Left cardiac atrium (tissue), 4 donors: ENCODE results near the gene SLC5A9. TPM values are rescaled to one million over a fixed set of nuclear protein-coding genes. Genes with fewer than 3 reads are reported as not detected.
"Not testable (repeated sequence)": the region's sequence is repeated elsewhere in the genome, so short reads cannot be mapped to it uniquely, and the experiment has no call there.

Source experiments
- ATAC-seq, 2 donors: fragments of 200-7000 bp; cut with Tn5 transposase; one replicate each; pipeline ENCODE4 v1.9.1; 2020; ENCODE audit warnings: mild to moderate bottlenecking in 2 of 2, moderate library complexity in 2 of 2
- DNase-seq: peaks from one replicate; pipeline ENCODE4 v3.0.0-alpha.2; 2020
- intact Hi-C, 2 donors: fragments of 100-400 bp; cut with DNase I; formaldehyde crosslinking; loops; one replicate each; pipeline versions ENCODE4 v1.14.1 to v1.15.1; 2022 to 2023
- total RNA-seq, 2 donors: library from RNA; stranded (reverse); fragmentation: NEBNext Ultra II Directional; extraction: Animal tissue kit (Norgen Biotek cat#: 25700); gene quantifications; one replicate each; pipeline ENCODE4 v1.2.1, GENCODE V29; 2021
- donor health status: DM: no; HTN: yes; CAD: no.
- donor health status: DM: no; HTN: yes; CAD: no; lungs with severe emphysema.
- donor health status: DM: yes; HTN: yes; CAD: no.
- donor health status: Dilated cardiomyopathy.

The SLC5A9 gene
- total RNA-seq, 2 donors from 2014 or later = 0.15 to 0.42 TPM

- ATAC-seq (no peak), DNase-seq (no peak)
- intact Hi-C loops = loop anchor here in 1 of 2 donors (5.0 to 10.0 kb wide), 2 partner anchors 100 to 473 kb away; no protein-coding TSS in a partner anchor
Measured at GRCh38 chr1:48207536-48208075, 14.9 kb upstream of the SLC5A9 start.

- intact Hi-C loops = loop anchor here in 1 of 2 donors (5.0 to 10.0 kb wide), 2 partner anchors 101 to 473 kb away; no protein-coding TSS in a partner anchor
- ATAC-seq (no peak), DNase-seq (no peak)
Measured at GRCh38 chr1:48208251-48208650, 14.3 kb upstream of the SLC5A9 start.

GRCh38 chr1:48208652-48209051 lies 13.9 kb upstream of the SLC5A9 start:
- no peak for ATAC-seq
- no peak for DNase-seq
- intact Hi-C loops = loop anchor here in 1 of 2 donors (5.0 to 10.0 kb wide), 2 partner anchors 101 to 474 kb away; no protein-coding TSS in a partner anchor

GRCh38 chr1:48213462-48213861 lies 9.1 kb upstream of the SLC5A9 start:
- DNase-seq, intact Hi-C loops, ATAC-seq: not testable (repeated sequence)

- DNase-seq, intact Hi-C loops, ATAC-seq: not testable (repeated sequence)
Measured at GRCh38 chr1:48214366-48214765, 8.2 kb upstream of the SLC5A9 start.

- intact Hi-C loops = no loop called here
- ATAC-seq (peak; percentile 38 to 70), DNase-seq (no peak)
Measured at GRCh38 chr1:48214820-48215219, 7.7 kb upstream of the SLC5A9 start.

GRCh38 chr1:48215222-48215621 lies 7.3 kb upstream of the SLC5A9 start:
- DNase-seq = no peak
- intact Hi-C loops = no loop called here
- peak in 1 of 2 donors; percentile 59 for ATAC-seq

GRCh38 chr1:48215889-48216288 lies 6.6 kb upstream of the SLC5A9 start:
- intact Hi-C loops = no loop called here
- ATAC-seq (no peak), DNase-seq (no peak)

GRCh38 chr1:48216313-48216712 lies 6.2 kb upstream of the SLC5A9 start:
- no peak for ATAC-seq
- intact Hi-C loops = no loop called here

GRCh38 chr1:48216941-48217340 lies 5.6 kb upstream of the SLC5A9 start:
- ATAC-seq = no peak
- no peak for DNase-seq
- intact Hi-C loops = no loop called here

More at GRCh38 chr1:48216313-48216712, 6.2 kb upstream of the SLC5A9 start:
- DNase-seq = no peak

- DNase-seq (no peak), ATAC-seq (no peak)
- intact Hi-C loops = no loop called here
Measured at GRCh38 chr1:48217856-48218255, 4.7 kb upstream of the SLC5A9 start.

- intact Hi-C loops = no loop called here
- DNase-seq (no peak), ATAC-seq (no peak)
Measured at GRCh38 chr1:48219803-48220202, 2.7 kb upstream of the SLC5A9 start.

GRCh38 chr1:48221122-48221521 lies 1.4 kb upstream of the SLC5A9 start:
- ATAC-seq = no peak
- DNase-seq = no peak
- intact Hi-C loops = no loop called here

GRCh38 chr1:48221657-48222056 lies 859 bp upstream of the SLC5A9 start:
- intact Hi-C loops = no loop called here
- ATAC-seq = no peak
- DNase-seq = no peak

GRCh38 chr1:48223366-48224240 lies 1.1 kb downstream of the SLC5A9 start:
- intact Hi-C loops = no loop called here
- ATAC-seq = no peak
- no peak for DNase-seq

- no peak for ATAC-seq
- intact Hi-C loops = no loop called here
- no peak for DNase-seq
Measured at GRCh38 chr1:48224791-48225190, 2.3 kb downstream of the SLC5A9 start.

- intact Hi-C loops = no loop called here
- DNase-seq (no peak), ATAC-seq (no peak)
Measured at GRCh38 chr1:48225579-48225978, 3.1 kb downstream of the SLC5A9 start.

GRCh38 chr1:48227165-48228013 lies 4.9 kb downstream of the SLC5A9 start:
- ATAC-seq (no peak), DNase-seq (no peak)

GRCh38 chr1:48228156-48228555 lies 5.6 kb downstream of the SLC5A9 start:
- intact Hi-C loops = no loop called here
- no peak for DNase-seq
- peak in 1 of 2 donors; percentile 15 for ATAC-seq

More at GRCh38 chr1:48227165-48228013, 4.9 kb downstream of the SLC5A9 start:
- intact Hi-C loops = no loop called here
